GM12864 (cell line): Measurements from ENCODE around the gene CAP2.

Source experiments
- DNase-seq: peaks from one replicate; pipeline ENCODE4 v3.0.0-alpha.2; 2011; ENCODE audit warnings: low read depth
- H3K4me3 ChIP-seq: 2 replicates; pipeline ENCODE4 v1.5.1; 2011; ENCODE audit warnings: mild to moderate bottlenecking, low read depth, low read length, control low read depth
- CTCF ChIP-seq: IDR thresholded peaks from 2 replicates; pipeline ENCODE4 v1.5.1; 2011; ENCODE audit warnings: low read depth, mild to moderate bottlenecking, moderate library complexity, low read length, control low read depth, inconsistent platforms; ENCODE audit errors: missing control alignments

Gene CAP2, protein sequence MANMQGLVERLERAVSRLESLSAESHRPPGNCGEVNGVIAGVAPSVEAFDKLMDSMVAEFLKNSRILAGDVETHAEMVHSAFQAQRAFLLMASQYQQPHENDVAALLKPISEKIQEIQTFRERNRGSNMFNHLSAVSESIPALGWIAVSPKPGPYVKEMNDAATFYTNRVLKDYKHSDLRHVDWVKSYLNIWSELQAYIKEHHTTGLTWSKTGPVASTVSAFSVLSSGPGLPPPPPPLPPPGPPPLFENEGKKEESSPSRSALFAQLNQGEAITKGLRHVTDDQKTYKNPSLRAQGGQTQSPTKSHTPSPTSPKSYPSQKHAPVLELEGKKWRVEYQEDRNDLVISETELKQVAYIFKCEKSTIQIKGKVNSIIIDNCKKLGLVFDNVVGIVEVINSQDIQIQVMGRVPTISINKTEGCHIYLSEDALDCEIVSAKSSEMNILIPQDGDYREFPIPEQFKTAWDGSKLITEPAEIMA

GRCh38 chr6:17392978-17393891 lies at the start of gene CAP2:
TSS of gene CAP2 (plus strand) at chr6:17393595. CDS start at chr6:17421556, 27,961 bp downstream.
- DNase-seq: no peak
- TF ChIP-seq CTCF: no peak
- H3K4me3 ChIP-seq: no peak within 1 kb of the TSS

DNA sequence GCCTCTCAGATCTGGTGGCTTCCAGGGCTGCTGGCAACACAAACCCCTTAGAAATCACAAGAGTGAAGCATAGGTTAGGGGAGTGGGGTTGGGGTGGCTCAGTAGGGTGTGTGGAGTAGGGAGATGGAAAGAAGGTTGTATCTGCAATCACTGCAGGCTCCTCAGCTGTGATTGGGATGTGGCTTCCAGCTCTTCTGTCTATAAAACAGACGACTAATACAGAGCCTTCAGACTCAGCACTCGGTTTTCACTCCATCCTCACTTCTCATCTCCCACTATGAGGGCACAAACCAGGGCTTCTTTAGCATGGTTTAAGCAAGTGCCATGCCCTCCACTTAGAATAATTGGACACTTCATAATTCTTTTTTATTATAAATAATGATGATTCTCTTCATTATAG lies 46.4 kb upstream of the CAP2 start:
- no peak for DNase-seq
- TF ChIP-seq CTCF: no peak
- H3K4me3 ChIP-seq: no peak overlapping the region

GRCh38 chr6:17349427-17349826 lies 44.0 kb upstream of the CAP2 start:
- H3K4me3 ChIP-seq: no peak overlapping the region
- DNase-seq: no peak
- TF ChIP-seq CTCF: no peak

DNA sequence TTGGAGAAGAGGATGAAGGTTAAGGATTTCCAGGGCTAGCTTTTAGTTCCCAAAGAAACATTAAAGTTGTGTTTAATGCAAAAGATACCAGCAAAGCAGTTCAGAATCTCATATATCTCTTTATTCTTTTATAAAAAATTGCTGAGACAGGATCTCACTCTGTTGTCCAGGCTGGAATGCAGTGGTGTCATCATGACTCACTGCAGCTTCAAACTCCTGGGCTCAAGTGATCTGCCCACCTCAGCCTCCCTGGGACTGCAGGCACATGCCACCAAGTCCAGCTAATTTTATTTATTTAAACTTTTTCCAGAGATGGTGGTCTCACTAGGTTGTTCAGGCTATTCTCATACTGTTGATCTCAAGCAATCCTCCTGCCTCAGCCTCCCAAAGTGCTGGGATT lies 41.1 kb upstream of the CAP2 start:
- TF ChIP-seq CTCF: no peak
- no peak for DNase-seq
- no peak overlapping the region for H3K4me3 ChIP-seq

DNA sequence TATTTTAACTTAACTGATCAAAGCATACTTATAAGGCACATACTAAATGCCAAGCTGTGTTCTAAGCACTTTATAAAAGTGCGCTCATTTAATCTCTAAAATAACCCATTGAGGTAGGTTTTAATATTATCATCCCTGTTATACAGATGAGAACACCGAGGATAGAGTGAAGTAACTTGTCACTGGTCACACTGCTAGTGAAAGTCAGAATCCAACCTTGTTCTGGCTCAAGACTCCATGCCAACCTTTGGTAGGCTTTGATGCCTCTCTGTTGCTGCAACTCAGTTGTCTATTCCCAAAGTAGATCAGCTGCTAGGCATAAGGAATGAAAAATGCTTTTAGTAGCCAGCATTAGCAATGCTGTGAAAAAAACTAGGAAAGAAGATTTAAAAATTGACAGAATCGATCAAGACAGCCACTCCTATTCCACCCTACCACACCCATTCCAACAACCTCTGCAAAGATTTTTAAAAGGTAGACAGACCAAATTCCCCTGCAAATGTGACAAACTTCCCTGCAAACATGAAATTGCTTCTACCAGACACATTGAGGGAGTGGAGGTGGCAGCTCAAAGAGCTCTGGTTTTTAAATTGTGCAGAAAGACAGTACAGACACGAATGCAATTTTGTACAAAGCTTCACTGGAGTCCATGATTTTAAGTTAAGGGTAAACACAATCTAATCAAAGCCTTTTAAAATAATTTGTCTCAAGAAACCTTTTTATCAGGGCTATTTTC lies 39.8 kb upstream of the CAP2 start:
- no peak for TF ChIP-seq CTCF
- H3K4me3 ChIP-seq: no peak overlapping the region
- no peak for DNase-seq

GRCh38 chr6:17354700-17355403 lies 38.5 kb upstream of the CAP2 start:
- TF ChIP-seq CTCF: no peak
- H3K4me3 ChIP-seq: no peak overlapping the region
- DNase-seq: no peak
